Activated CD4-positive, CD25-positive, alpha-beta regulatory T cell treated with anti-CD3 and anti-CD28 coated beads, Interleukin-2, amount 50 U/mL, for 72 hours (primary cell): Measurements from ENCODE around the gene MVD.
A peak's percentile ranks its signal among the peaks of the same experiment; 100 is the strongest.

Experiments used
- DNase-seq: peaks from one replicate; pipeline ENCODE4 v3.0.0; 2021

Gene MVD

GRCh38 chr16:88697116-88697830 is 34.4 kb upstream of the MVD start:
- DNase-seq: no peak

DNA sequence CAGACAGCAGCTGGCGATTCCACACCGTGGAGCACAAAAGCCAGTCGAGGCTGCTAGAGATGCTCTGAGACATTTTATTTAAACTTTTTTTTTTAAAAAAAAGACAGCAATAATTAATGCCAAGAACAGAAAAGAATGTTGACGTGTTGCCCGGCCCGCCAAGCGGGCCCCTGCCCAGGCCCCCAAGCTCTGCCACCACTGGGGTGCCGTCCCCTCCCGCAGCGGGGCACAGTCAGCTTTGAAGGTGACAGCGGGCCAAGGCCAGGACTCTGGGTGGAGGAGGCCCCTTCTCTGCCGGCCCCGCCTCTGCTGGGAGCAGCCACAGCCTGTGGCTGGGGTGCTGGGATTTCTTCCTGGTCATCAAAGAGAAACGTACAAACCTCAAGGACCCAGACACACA is 33.5 kb upstream of the MVD start:
- no peak for DNase-seq

GRCh38 chr16:88695753-88696152 is 32.9 kb upstream of the MVD start:
- no peak for DNase-seq

DNA sequence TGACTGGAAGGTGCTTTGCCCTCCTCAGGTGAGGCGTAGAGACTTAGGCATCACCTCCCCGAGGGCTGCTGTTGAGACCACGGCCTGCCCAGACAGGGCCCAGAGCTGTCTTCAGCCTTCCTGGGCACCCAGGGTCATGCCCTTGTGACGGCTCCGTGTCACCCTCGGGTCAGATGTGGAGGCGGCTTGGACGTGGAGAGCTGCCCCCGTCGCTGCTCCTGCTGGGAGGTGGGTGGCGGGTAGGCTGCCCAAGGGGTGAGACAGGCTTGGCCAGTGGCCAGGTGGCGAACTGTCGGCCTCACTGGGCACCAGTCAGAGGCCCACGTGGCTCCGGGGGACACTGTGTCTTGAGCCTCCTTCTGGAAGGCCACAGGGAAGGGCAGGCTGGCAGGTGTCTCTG is 32.3 kb upstream of the MVD start:
- DNase-seq: no peak

DNA sequence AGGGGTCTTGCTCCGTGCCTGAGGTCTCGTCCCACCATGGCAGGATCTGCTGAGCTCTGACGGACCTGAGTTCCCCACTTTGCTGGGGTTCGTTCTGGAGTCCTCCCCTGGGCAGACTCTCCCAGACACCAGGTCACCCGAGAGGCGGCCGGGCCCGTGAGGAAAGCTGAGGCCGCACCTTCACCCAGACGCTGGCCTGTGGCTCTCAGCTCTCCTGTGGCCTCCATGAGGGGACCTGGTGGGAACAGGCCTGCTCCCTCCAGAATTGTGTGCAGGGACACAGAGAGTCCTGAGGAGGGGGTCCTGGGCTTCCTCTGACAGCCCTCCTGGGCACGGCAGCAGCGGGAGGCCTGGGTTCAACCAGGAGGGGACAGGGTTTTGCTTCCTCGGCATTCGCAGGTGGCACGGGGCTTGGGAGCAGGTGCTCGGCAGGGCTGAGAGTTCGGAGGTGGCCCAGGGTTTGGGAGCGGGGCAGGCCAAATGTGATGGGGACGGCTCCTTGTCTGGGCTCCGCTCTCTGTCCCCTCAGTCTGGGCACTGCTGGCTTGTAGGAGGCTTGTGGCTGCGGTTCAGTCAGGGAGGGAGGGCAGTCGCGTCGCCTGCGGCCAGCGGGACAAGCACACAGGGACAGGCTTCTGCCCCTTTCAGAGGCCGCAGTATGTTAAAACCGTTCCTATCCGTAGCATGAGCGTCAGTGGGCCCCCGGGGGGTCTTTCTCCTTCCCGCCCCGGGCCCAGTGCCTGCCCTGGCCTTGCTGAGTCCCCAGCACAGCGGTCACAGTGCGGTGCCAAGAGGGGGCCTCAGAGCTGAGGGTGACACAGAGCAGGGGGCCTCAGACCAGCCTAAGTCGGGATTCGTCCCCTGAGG is 31.6 kb upstream of the MVD start:
- DNase-seq: no peak

- no peak for DNase-seq
Measured at GRCh38 chr16:88693420-88694177, 30.7 kb upstream of the MVD start.

GRCh38 chr16:88692861-88693260 is 30.0 kb upstream of the MVD start:
- no peak for DNase-seq

- no peak for DNase-seq
Measured at GRCh38 chr16:88691924-88692560, 29.2 kb upstream of the MVD start.

- DNase-seq: no peak
Measured at GRCh38 chr16:88691129-88691813, 28.4 kb upstream of the MVD start.

- DNase-seq: no peak
Measured at GRCh38 chr16:88690341-88691128, 27.6 kb upstream of the MVD start.

DNA sequence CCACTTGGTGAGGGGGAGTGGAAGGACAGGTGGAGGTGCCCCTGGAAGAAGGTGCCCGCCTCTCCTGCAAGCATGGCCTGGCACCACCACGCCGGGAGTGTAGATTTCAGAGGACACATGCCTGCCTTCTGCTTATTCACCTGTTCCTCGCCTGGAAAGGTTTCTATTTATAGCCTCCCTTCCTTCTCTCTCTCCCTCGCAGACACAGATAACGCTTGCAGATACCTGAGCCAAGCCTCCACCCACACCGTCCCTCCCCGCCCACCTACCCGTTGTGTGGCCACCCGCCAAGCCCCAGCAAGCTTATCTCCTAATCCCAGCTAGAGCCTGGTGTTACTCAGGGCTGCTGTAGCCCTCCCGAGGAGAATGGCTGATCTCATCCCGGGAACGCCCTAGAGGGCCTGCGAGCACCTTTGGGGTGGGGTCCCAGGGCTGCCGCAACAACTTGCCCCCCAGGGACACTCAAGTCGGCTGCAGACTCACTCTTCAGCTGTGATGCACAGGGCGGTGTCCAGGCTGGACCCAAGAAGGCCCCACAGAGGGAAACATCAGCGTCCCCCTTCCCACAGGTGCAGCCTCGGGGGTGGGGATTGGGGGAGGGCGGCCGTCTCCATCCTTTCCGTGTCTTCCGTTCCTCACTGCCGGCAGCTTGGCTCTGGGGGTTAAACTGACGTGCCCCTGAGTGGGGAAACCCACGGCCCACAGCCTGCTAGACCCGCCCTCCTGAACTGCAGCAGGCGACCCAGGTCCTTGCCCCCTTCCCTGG is 25.3 kb upstream of the MVD start:
- DNase-seq: no peak

- DNase-seq: no peak
Measured at GRCh38 chr16:88687676-88688012, 24.8 kb upstream of the MVD start.

DNA sequence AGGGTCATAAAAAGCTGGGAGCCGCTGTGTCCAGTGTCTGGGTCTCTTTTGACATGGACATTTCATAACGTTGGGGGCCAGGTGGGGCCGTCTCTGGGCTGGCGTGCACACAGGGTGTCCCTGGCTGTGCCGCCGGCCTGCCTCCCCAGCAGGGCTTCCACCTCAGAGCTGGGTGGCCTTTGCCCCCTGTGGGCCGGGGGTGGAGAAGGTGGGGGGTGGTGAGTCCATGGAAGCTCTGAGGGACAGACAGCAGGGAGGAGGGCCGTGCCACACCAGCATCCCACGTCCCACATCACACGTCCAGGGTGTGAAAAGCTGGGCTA is 24.3 kb upstream of the MVD start:
- no peak for DNase-seq

GRCh38 chr16:88686439-88687253 is 23.8 kb upstream of the MVD start, which contains the start of gene SNAI3:
TSS of gene SNAI3 (minus strand) at chr16:88686507. CDS start at chr16:88686406, 101 bp downstream.
- peak; percentile 93 for DNase-seq

GRCh38 chr16:88686062-88686438 is 23.2 kb upstream of the MVD start:
- DNase-seq: peak; percentile 57

- peak; percentile 61 for DNase-seq
Measured at GRCh38 chr16:88685156-88686061, 22.5 kb upstream of the MVD start.

DNA sequence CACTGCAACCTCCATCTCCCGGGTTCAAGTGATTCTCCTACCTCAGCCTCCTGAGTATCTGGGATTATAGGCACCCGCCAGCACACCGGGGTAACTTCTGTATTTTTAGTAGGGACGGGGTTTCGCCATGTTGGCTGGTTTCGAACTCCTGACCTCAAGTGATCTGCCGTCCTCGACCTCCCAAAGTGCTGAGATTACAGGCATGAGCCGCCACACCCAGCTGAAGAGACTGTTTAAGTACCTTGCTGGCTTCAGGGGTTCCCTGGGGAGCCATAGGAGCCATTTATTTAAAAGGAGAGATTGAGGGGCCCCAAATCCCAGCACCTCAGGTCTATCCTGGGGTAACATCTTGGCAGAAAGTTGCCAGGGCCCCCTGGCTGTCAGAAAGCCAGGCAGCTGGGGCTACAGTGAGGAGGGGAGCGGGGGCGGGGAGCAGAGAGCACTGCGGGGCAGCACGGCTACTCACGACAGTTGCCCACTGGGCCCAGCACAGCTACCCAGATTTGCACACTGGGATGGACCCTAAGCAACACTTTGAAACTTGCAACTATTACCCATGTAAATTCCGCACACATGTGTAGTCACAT is 21.8 kb upstream of the MVD start:
- no peak for DNase-seq

DNA sequence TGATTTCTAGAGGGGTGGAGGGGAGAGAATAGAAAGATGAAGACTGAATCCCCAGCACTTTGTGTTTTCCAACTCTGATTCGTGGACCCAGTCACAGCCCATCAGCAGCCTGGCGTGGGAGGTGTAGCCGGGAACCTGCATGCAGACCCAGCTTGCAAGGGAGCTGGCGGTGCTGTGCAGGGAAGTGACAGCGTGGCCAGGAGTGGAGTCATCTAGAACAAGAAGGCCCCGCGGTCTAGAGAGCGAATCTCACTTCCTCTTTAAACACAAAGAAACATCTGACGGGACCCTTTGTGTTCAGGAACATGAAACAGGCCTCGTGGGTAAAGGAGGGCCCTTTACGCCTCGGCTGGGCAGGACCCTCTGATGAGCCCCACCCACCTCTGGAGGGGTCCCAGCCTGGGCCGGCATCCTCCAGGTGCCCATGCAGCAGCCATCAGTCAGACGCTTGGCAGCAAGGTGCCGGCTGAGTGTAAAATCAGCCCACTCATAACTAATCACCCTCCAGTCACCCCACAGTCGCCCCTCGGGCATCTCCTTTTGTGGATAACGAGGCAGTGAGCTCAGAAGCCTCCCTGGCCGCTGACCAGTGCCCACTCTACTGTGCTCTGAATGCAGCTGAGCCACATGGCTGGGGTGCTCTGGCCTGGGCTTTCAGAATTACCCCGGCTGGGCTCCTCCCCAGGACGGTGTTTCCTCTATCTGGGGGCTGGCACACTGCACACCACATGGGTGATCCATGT is 19.0 kb upstream of the MVD start:
- no peak for DNase-seq
